Lower leg skin (tissue), 3 donors: ENCODE measurements around the gene MTOR.

Source experiments
- POLR2A ChIP-seq, 2 donors: fragments of 450-650 bp; IDR thresholded peaks; one replicate each; pipeline ENCODE4 v1.6.1; 2016 to 2017; ENCODE audit warnings: antibody characterized with exemption in 2 of 2, mild to moderate bottlenecking in 1 of 2, moderate library complexity in 1 of 2
- TF ChIP-seq, protein P1 (sequence below), 3 donors: fragments of 450-650 bp; IDR thresholded peaks; one replicate each; pipeline ENCODE4 v1.5.1; 2016; ENCODE audit warnings: antibody characterized with exemption in 3 of 3, mild to moderate bottlenecking in 3 of 3, moderate library complexity in 2 of 3

- TF ChIP-seq, protein P1, sequence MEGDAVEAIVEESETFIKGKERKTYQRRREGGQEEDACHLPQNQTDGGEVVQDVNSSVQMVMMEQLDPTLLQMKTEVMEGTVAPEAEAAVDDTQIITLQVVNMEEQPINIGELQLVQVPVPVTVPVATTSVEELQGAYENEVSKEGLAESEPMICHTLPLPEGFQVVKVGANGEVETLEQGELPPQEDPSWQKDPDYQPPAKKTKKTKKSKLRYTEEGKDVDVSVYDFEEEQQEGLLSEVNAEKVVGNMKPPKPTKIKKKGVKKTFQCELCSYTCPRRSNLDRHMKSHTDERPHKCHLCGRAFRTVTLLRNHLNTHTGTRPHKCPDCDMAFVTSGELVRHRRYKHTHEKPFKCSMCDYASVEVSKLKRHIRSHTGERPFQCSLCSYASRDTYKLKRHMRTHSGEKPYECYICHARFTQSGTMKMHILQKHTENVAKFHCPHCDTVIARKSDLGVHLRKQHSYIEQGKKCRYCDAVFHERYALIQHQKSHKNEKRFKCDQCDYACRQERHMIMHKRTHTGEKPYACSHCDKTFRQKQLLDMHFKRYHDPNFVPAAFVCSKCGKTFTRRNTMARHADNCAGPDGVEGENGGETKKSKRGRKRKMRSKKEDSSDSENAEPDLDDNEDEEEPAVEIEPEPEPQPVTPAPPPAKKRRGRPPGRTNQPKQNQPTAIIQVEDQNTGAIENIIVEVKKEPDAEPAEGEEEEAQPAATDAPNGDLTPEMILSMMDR (IDR thresholded peaks at IDR 0.05), result no peak
- TF ChIP-seq POLR2A (IDR thresholded peaks at IDR 0.05), result no peak
These were observed 9.8 kb downstream of the MTOR start for GRCh38 chr1:11252538-11252937.
